Measurements from ENCODE around the gene TDRD9.

DNA sequence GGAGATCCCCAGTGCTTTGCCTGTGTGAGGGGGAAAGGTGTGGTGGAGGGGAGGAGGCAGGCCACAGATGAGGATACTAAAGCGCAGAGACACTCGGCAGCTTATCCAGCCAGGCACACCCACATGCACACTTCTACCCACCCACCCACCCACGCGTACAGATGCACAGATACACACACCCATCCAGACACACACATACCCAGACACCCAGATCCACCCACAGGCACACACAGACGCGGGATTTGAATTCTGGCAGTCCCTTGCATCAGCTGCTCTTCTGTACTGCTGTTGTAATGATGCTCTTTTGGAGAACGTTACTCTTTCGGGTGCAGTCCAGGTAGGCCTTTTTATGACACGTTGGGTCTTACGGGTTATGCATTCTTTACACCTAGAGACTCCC, 69.8 kb downstream of the TDRD9 start:
- TF ChIP-seq, protein P1, sequence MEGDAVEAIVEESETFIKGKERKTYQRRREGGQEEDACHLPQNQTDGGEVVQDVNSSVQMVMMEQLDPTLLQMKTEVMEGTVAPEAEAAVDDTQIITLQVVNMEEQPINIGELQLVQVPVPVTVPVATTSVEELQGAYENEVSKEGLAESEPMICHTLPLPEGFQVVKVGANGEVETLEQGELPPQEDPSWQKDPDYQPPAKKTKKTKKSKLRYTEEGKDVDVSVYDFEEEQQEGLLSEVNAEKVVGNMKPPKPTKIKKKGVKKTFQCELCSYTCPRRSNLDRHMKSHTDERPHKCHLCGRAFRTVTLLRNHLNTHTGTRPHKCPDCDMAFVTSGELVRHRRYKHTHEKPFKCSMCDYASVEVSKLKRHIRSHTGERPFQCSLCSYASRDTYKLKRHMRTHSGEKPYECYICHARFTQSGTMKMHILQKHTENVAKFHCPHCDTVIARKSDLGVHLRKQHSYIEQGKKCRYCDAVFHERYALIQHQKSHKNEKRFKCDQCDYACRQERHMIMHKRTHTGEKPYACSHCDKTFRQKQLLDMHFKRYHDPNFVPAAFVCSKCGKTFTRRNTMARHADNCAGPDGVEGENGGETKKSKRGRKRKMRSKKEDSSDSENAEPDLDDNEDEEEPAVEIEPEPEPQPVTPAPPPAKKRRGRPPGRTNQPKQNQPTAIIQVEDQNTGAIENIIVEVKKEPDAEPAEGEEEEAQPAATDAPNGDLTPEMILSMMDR (IDR thresholded peaks at IDR 0.05): no peak
- no peak for TF ChIP-seq ZFX (IDR thresholded peaks at IDR 0.05; ENCODE audit: borderline replicate concordance)
